Measurements from ENCODE around the gene AKIRIN1.
"Not testable (repeated sequence)": the region's sequence is repeated elsewhere in the genome, so short reads cannot be mapped to it uniquely, and the experiment has no call there.

AKIRIN1 gene

GRCh38 chr1:38997034-38997900 lies 6.2 kb downstream of the AKIRIN1 start:
- no peak for DNase-seq (ENCODE audit: low spot score)

GRCh38 chr1:38997901-38998190 lies 6.8 kb downstream of the AKIRIN1 start:
- DNase-seq (ENCODE audit: low spot score) = no peak

GRCh38 chr1:39001516-39002421 lies 10.7 kb downstream of the AKIRIN1 start:
- no peak for DNase-seq (ENCODE audit: low spot score)

GRCh38 chr1:39003281-39003680 lies 12.2 kb downstream of the AKIRIN1 start:
- no peak for DNase-seq (ENCODE audit: low spot score)

GRCh38 chr1:39003794-39004193 lies 12.7 kb downstream of the AKIRIN1 start:
- no peak for DNase-seq (ENCODE audit: low spot score)

- no peak for DNase-seq (ENCODE audit: low spot score)
These were observed 15.2 kb downstream of the AKIRIN1 start for GRCh38 chr1:39006287-39006686.

- DNase-seq (ENCODE audit: low spot score) = no peak
These were observed 15.9 kb downstream of the AKIRIN1 start for GRCh38 chr1:39006726-39007645.

GRCh38 chr1:39014956-39015355 lies 23.9 kb downstream of the AKIRIN1 start:
- not testable (repeated sequence) for DNase-seq (ENCODE audit: low spot score)

GRCh38 chr1:39016604-39017171 lies 25.6 kb downstream of the AKIRIN1 start:
- no peak for DNase-seq (ENCODE audit: low spot score)

- DNase-seq (ENCODE audit: low spot score) = no peak
These were observed 26.2 kb downstream of the AKIRIN1 start for GRCh38 chr1:39017266-39017665.

- DNase-seq (ENCODE audit: low spot score) = not testable (repeated sequence)
These were observed 29.4 kb downstream of the AKIRIN1 start for GRCh38 chr1:39020494-39020893.

- no peak for DNase-seq (ENCODE audit: low spot score)
These were observed 30.4 kb downstream of the AKIRIN1 start for GRCh38 chr1:39021426-39021825.

- no peak for DNase-seq (ENCODE audit: low spot score)
These were observed 32.1 kb downstream of the AKIRIN1 start for GRCh38 chr1:39023140-39023539.

GRCh38 chr1:39026051-39026865 lies 35.2 kb downstream of the AKIRIN1 start, which contains the start of gene NDUFS5:
Gene NDUFS5, plus strand, starts transcription at chr1:39026350. Its CDS starts 2,375 bp downstream, at chr1:39028725.
- DNase-seq (ENCODE audit: low spot score) = peak; percentile 45

GRCh38 chr1:39026866-39027507 lies 35.9 kb downstream of the AKIRIN1 start:
- DNase-seq (ENCODE audit: low spot score) = no peak

GRCh38 chr1:39034114-39034654 lies 43.1 kb downstream of the AKIRIN1 start:
- no peak for DNase-seq (ENCODE audit: low spot score)

GRCh38 chr1:39036678-39037077 lies 45.6 kb downstream of the AKIRIN1 start:
- no peak for DNase-seq (ENCODE audit: low spot score)

- no peak for DNase-seq (ENCODE audit: low spot score)
These were observed 52.4 kb downstream of the AKIRIN1 start for GRCh38 chr1:39043513-39043912.

- DNase-seq (ENCODE audit: low spot score) = no peak
These were observed 53.7 kb downstream of the AKIRIN1 start for GRCh38 chr1:39044762-39045161.

GRCh38 chr1:39045231-39045630 lies 54.2 kb downstream of the AKIRIN1 start:
- DNase-seq (ENCODE audit: low spot score) = no peak
